Tibial nerve (tissue), 4 donors: Measurements from ENCODE around the gene HIKESHI.

Experiments
- CTCF ChIP-seq, 5 experiments: fragments of 200-600 bp in 3 of 5; fragments of 450-650 bp in 2 of 5; sonication (generic) in 3 of 5; IDR thresholded peaks; one replicate each; pipeline ENCODE4 v1.5.1; 2016 to 2019; ENCODE audit warnings: antibody characterized with exemption in 5 of 5, mild to moderate bottlenecking in 3 of 5, moderate library complexity in 2 of 5
- EP300 ChIP-seq, 2 donors: sonication (generic); formaldehyde crosslinking; IDR thresholded peaks; one replicate each; pipeline ENCODE4 v1.6.1; 2017; ENCODE audit warnings: antibody characterized with exemption in 2 of 2, mild to moderate bottlenecking in 1 of 2

- TF ChIP-seq EP300 (IDR thresholded peaks at IDR 0.05) = no peak
- no peak for TF ChIP-seq CTCF (IDR thresholded peaks at IDR 0.05)
Measured at GRCh38 chr11:86365546-86365945, 63.5 kb downstream of the HIKESHI start.
